ENCODE measurements around the gene CKM.

The CKM gene

DNA sequence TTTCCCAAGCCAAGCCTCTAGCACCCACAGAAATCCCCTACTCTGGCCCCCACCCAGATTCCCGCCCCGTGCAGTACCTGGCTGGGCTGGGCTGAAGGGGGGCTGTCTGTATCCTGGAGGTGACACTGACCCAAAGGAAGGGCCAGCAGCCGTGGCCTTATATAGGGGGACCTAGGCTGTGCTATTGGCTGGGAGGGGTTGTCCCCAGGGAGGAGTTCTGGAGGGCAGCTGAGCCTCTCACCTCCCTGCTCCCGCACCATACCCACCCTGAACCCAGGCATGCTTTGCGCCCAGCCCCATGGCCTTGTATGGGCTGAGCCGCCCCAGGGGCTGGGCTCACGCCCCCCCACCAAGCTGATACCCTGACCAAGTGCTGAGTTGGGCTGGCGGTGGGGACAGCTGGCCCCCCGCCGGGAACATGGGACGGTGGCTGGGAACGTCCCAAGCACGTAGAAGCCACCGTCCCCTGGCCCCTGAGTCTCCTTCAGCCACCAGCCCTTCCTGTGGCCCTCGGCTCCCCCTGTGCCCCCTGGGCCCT is at the start of gene CKM:
Gene CKM (minus strand): TSS at position 132 of the 538 bp plus-strand sequence. CDS start 3,162 bp downstream, outside the sequence.
- no peak for DNase-seq (ENCODE audit: low read depth)

DNA sequence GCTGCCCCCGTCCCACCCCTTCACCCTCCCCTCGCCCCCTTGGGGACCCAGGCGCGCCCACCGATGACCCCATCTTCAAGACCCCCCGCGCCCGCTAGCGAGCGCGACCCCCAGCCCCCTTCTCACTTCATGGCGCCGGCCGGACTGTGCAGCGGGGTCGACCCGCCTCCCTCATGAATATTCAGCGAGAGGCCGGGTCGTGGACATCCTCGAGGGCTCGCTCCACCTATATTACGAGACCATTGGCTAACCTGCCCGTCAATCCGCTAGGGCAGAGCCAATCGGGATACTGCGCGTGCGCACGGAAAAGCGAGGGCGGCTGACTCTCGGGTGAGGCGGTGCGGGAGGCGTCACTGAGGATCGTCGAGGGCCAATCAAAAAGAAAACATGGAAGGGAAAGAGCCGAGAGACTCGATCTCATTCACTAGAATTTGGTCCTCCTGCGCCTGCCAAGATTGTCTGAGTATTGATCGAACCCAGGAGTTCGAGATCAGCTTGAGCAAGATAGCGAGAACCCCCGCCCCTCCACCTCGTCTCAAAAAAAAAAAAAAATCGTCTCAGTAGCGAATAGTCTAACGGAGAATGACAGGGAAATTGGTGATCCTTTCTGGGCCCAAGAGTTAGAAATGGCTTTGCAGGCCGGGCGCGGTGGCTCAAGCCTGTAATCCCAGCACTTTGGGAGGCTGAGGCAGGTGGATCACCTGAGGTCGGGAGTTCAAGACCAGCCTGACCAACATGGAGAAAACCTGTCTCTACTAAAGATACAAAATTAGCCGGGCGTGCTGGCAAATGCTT is 47.9 kb upstream of the CKM start, which contains the start of gene ERCC2:
Gene ERCC2 (minus strand): TSS at position 164 of the 795 bp plus-strand sequence. CDS start 33 bp downstream, at position 131.
- DNase-seq (ENCODE audit: low read depth): peak; percentile 100

DNA sequence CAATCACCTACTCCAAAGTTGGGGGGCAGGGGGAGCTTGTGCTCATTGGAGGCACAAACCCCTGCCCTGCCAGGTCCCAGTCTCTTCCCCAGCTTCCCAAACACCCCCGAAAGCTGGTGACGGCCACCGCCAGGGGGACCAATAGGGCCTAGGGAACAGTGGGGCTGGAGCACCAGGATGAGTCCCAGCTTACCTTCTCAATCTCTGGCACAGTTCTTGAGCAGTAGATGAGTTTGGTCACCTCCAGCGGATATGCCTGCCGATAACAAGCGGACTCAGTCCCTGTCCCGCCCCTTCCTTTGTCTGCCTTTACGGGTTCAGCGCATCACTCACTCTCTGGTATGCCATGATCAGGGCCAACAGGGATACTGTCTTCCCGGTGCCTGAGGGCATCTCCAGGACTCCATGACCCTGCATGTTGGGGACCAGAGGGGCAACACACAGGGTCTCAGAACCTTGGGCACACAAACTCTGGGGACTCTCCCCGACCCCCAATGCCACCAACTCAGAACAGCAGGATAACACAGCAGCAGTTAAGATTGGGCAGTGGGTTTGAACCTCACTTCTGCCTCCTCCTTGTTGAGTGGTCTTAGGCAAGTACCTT is 46.2 kb upstream of the CKM start:
- DNase-seq (ENCODE audit: low read depth): no peak

DNA sequence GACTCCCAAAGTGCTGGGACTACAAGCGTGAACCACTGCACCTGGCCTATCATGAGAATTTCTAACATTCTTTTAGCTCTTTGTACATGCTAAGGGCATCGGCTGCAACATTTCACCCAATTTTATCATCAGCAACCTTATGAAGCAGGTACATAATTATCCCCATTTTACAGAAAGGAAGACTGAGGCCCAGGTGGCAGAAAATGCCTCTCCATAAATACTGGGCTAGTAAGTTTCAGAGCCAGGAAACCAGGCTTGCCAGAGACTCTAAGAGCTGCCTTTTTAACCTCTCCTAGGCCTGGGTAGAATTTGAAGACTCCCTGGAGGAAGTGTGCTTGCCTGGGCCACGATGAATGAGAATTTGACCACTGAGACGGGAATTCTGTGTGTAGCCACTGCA is 45.5 kb upstream of the CKM start:
- DNase-seq (ENCODE audit: low read depth): no peak

DNA sequence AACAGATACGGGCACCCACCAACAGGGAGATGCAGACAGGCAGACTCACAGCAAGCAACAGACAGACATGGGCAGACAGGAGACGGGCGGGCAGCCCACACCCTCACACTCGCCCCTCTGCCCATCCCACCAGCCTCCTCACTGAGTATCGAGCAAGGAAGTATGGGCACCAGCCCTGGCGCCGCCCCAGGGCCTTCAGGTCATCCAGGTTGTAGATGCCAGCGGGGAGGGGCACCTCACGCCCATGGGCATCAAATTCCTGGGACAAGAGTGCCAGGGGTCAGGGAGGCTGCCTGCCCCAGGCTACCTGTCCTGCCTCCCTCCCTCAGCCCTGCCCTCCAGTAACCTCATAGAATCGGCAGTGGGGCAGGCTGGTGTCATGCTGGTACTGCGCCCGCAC is 42.0 kb upstream of the CKM start:
- DNase-seq (ENCODE audit: low read depth): no peak

DNA sequence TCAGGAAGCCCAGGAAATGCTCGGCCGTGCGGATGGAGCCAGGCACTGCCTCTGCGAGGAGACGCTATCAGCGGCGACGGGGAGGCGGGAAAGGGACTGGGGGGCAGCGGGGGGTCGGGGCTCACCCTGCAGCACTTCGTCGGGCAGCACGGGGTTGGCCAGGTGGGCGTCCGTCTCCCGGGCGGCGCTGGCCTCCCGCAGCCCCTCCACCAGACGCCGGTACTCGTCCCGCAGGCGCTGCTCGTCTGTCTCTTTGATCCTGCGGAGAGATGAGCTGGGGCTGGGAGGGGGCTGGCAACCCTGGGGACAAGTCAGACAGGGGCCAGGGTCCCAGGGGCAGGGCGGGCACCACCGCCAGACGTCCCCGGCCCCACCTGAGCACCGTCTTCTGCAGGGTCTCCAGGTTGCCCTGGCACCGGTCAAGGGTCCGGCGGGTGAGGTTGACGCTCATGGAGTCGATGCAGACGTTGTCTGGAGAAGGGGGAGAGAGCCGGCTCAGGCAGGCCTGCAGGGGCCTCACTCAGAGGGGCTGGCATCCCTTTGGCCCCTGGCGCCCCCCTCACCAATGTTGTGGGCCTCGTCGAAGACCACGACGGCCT is 41.3 kb upstream of the CKM start:
- DNase-seq (ENCODE audit: low read depth): no peak

DNA sequence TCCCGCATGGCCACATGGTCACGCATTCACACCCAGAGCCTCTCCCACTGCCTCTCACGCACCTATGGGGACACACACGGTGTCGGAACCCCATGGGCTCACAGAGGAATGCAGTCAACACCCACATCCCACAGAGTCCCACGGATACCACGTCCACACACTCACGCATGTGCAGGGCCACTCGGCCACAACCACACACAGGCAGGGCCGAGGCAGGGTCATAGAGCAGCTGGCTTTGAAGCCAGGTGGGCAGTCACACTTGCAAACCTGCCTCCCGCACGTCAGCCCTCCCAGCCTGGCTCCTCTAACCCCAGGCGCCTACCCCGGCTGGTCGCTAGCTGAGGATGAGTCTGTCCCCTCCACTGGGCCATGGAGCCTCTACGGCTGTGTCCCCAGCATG is 39.6 kb upstream of the CKM start:
- no peak for DNase-seq (ENCODE audit: low read depth)

DNA sequence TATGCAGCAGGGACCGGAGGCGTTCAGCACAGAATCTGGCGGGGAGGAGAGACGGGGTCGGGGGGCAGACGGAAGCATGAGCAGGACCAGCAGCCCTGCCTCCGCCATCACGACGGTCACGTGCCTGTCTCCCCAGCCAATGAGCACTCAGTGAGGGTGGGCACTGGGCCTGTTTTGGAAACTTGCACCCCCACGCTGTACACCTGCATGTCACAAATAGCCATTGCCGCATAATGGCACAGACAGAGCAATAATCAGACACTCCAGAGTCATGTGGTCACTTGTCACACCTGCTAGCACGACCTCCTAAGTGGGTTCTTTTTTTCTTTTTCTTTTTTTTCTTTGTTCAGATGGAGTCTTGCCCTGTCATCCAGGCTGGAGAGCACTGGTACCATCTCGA is 38.9 kb upstream of the CKM start:
- no peak for DNase-seq (ENCODE audit: low read depth)

DNA sequence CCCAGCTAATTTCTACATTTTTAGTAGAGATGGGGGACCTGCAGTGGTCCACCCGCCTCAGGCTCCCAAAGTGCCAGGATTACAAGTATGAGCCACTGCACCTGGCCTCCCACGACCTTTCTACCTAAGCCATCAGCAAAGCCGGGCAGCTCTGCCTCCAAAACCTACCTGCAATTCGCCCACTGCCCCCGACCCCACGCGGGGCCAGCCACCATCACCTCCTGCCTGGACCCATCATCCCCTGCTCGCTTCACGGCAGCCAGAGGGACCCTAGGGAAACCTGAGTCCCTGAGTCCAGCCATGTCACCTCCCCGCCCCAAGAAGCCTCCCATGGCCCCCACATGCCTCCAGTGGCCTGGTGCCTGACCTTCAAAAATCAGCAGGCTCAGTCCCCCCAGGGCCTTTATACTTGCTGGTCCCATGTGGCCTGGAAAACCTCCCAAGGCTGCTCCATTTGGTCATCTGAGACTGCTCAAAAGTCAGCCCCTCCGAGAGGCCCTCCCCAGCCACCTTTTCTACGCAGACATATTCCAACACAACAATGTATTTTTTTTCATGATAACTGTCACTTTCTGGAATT is 35.6 kb upstream of the CKM start:
- DNase-seq (ENCODE audit: low read depth): no peak

DNA sequence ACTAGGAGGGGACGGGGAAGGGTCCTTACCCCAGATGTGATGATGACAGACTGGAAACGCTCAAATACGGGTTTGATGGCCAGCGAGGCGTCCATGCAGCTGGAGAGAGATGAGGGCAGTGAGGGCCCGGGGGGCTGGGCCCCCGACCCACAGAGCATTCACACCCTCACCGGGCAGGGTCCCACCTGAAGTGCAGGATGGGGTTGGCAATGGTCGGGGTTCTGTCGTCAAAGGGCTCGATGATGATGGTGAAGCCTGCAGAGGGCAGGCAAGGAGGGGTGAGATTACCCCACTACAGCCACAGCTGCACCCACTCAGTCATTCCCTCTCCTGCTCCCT is 34.7 kb upstream of the CKM start:
- no peak for DNase-seq (ENCODE audit: low read depth)

DNA sequence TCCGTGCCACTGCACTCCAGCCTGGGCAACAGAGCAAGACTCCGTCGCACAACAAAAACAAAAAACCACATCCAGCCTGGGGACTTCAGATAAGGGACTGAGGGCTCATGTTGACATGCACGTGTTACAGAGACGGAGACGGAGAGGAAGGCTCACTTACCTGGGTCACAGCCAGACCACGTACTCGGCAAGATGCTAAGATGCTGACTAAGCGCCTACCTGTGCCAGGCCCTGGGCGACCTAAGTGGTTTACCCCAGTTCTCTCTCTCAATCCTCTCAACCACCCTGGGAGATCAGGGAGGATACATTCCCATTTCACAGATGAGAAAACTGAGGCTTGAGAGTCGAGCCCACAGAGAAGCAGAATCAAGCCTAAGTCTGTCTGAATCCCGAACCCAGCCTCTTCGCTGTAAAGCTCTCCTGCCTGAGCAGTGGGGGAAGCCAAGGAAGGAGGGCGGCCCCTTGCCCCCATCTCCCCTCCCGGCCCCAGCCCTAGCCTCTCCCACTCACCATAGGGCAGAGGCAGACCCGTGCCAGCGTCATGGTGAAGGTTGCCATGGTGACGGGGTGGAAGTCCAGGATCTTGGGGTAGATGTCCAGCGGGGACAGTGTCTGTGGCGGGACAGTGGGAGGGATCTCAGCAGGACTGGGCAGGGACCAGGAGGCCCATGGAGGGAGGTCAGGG is 34.2 kb upstream of the CKM start:
- no peak for DNase-seq (ENCODE audit: low read depth)

DNA sequence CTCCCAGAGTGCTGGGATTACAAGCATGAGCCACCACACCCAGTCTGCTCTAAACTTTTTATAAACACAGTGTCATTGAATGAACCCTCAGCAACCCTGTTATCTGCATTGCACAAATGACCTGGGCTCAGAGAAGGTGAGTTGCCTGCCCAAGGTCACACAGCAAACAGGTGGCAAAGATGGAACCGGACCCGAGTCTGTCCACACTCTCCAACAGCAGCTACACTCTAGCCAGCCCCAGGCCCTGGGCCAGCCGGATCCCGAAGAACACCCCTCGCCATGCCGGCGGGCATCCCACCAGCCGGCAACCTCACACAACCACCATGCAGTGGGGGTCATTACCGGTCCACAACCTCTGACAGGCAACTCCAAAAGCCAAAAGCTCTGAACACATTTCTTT is 33.2 kb upstream of the CKM start:
- no peak for DNase-seq (ENCODE audit: low read depth)

DNA sequence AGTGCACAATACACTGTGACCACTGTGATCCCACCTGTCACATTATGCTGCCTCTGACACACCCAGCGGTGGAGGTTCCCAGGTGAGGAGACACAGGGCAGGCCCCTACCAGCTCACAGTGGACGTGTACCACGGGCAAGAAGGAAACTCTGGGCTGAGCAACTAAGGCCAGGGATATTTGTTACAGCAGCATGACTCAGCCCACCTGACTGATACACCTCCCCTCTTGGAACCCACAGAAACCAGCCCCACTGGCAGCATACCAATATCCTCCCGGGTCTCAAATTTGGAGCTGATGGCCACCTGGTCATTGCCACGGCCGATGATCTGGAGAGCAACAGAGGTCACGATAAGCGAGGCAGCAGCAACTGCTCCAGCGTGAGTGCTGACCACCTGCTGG is 32.7 kb upstream of the CKM start:
- DNase-seq (ENCODE audit: low read depth): no peak

DNA sequence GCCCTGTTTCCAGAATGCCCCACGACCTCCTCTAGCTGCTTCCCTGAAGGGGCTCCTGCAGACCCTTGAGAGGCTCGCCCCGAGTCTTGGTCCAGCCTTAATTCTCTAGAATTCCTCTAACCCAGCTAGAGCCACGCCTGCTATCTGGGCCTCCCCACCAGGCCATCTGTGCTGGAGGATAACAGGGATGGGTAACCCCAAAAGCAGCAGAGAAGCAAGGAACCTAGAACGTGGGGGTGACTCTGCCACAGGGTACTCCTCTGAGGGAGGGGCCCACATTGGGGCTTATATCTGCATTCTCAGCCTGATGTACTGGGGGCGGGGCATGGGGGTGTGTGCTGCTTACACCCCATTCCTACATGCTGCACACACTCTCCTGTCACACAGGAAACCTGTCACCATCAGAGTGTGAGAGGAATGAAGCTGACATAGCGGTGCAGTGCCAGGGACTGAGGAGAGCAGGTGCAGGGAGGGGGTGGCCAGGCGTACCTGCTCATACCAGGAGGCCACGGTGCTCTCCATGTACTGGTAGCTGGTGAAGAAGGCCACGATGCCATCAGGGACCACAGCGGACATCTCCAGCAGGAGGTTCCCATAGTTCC is 31.7 kb upstream of the CKM start:
- DNase-seq (ENCODE audit: low read depth): no peak

DNA sequence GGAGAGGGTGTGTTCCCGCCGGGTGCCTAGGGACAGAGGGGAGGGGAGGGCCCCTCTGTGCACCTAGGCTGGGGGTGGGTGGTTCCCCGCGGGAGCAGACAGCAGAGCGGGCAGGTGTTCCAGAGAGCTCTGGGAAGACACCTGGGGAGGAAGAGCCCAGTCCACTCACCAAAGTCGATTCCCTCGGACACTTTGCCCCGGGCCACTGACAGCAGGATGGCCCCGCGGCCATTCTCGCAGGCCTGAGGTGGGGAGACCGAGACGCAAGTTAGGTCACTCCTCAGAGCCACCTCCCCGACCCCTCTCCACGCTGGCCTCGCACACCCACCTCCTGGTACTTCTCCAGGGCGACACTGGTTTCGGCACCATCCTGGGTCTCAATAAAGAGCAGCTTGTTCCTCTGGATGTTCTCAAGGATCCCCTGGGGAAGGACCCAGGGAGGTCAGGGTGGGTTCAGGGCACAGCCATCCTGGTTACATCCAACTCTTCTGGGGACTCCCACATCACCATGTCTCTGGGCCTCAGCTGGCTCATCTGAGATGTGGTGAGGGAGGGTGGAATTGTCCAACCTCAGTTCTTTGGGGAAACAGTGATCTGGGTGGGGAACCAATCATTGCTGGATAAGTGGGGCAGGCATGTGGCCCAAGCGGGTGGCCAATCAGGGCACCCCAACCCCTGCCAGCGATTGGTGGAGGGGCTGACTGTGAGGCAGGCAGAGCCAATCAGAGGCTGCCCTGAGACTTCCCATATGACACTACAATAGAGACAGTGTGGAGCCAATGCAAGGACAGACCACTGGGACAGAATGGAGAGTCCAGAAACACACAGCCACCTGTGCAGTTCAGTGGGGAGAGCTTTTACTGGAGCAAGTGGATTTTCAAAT is 30.5 kb upstream of the CKM start:
- no peak for DNase-seq (ENCODE audit: low read depth)

DNA sequence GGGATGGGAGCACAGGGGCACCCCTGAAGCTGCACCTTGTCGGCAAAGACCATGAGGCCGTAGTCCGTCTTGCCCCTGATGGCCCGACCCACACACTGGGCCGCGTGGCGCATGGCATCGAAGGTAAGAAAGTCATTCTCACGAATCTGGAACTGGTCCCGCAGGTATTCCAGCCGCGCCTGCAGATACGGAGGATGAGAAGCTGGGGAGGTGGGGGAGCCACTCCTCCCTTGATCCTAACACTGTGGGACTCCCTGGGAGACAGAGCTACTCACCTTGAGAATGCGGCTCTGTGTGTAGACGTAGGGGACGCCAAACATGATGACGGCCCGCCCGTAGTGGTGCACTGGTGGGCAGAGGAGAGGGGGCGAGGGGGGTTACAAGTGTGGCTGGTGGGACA is 29.8 kb upstream of the CKM start:
- DNase-seq (ENCODE audit: low read depth): no peak

DNA sequence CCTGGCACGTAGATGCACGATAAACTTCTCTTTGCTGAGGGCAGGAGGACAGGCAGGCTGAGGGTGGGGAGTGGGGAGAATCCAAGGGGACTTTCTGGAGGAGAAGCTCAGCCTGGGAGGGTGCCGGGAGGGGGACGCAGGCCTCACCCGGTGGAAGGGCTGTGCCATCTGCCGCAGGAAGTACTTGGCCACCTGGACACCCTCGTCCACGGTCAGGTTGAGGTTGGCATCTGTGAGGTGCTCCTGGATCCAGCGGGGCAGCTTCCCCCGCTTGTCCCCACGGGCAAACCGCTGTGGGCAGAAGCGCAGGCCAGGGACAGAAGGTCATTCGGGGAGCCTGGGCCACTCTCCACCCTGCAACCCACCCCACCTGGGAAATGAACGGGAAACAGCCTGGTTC is 29.4 kb upstream of the CKM start:
- DNase-seq (ENCODE audit: low read depth): no peak

DNA sequence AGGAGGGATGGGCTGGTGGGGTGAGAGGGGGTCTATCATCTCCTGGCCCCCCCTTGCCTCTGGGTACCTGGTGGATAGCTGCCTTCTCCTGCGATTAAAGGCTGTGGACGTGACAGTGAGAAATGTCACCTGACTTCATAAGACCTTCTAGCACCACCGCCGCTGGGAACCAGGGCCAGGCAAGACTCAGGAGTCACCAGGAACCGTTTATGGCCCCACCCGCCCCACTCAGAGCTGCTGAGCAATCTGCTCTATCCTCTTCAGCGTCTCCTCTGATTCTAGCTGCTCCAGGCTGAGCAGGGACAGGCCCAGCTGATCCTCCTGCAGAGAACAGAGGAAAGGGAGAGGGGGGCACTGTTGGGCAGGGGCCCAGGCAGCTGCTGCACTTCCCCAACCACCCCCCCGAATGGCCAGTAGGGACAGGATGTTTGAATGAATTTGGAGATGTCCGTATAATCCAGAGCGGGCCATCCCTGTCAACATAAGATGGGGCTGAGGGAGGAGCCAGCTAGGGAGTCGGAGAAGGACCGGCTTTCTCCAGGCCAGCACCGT is 28.8 kb upstream of the CKM start:
- no peak for DNase-seq (ENCODE audit: low read depth)

DNA sequence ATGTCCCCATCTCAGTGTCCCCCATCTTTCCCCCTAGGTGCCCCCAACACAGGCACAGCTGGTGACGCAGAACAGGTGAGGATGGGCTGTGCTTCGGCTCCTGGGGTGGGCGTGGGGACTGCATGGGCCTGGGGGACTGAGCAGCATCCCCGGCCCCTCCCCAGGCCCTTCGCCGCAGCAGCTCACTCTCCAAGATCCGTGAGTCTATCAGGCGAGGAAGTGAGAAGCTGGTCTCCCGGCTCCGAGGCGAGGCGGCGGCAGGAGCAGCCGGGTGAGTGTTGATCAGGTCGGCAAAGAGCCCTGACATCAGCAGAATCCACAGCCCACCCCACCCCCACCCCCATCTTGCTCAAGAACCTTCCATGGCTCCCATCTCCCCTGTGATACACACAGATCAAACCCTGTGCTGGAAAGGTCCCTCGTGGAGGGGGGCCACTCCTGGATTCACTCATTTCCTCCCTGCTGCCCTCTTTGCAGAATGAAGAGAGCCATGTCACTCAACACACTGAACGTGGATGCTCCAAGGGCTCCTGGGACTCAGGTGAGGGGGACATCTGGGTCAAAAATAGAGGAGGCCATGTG is 27.9 kb upstream of the CKM start:
- no peak for DNase-seq (ENCODE audit: low read depth)

DNA sequence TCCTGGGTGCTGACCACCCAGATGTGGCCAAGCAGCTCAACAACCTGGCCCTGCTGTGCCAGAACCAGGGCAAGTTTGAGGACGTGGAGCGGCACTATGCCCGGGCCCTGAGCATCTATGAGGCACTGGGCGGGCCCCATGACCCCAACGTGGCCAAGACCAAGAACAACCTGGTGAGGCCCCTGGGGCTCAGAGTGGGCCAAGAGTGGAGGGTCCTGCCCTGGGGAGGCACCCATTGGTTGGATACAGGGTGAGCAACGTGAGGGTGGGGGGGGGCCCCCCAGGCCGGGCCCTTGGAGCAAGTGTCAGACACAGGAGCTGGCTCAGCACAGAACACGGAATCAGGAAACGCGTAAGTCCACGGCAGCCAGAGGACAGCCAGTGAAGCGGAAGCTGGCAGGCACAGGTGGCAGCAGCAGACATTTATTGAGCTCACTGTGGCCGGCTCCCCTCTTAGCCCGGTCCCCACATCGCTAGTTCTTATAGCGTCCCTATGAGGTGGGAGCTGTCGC is 26.8 kb upstream of the CKM start:
- no peak for DNase-seq (ENCODE audit: low read depth)

Measured in activated T-cell treated with anti-CD3 and anti-CD28 coated beads for 48 hours (primary cell).